HG03103 (cell line): ENCODE measurements around the gene WNT5B.
"Not testable (repeated sequence)": the region's sequence is repeated elsewhere in the genome, so short reads cannot be mapped to it uniquely, and the experiment has no call there.

Experiments used
- ATAC-seq: cut with Tn5 transposase; IDR thresholded peaks from one replicate; pipeline ENCODE4 v1.9.1; 2021; ENCODE audit warnings: low read depth; ENCODE audit not compliant: unreplicated experiment

WNT5B gene

GRCh38 chr12:1595690-1596347, 33.2 kb upstream of the WNT5B start:
- ATAC-seq = no peak

- ATAC-seq = no peak
These were observed 30.3 kb upstream of the WNT5B start for GRCh38 chr12:1598757-1599156.

- not testable (repeated sequence) for ATAC-seq
These were observed 26.3 kb upstream of the WNT5B start for GRCh38 chr12:1602706-1603105.

- ATAC-seq = no peak
These were observed 25.6 kb upstream of the WNT5B start for GRCh38 chr12:1603269-1603993.

GRCh38 chr12:1604464-1604863, 24.6 kb upstream of the WNT5B start:
- ATAC-seq = no peak

- peak; percentile 19 for ATAC-seq
These were observed 23.7 kb upstream of the WNT5B start for GRCh38 chr12:1605129-1606020.

- ATAC-seq = peak; percentile 50
These were observed 22.9 kb upstream of the WNT5B start for GRCh38 chr12:1606021-1606622.

- no peak for ATAC-seq
These were observed 20.9 kb upstream of the WNT5B start for GRCh38 chr12:1607940-1608712.

- ATAC-seq = no peak
These were observed 20.3 kb upstream of the WNT5B start for GRCh38 chr12:1608713-1609119.

GRCh38 chr12:1610072-1610643, 18.9 kb upstream of the WNT5B start:
- no peak for ATAC-seq

- no peak for ATAC-seq
These were observed 17.0 kb upstream of the WNT5B start for GRCh38 chr12:1611803-1612572.

GRCh38 chr12:1613860-1614259, 15.2 kb upstream of the WNT5B start:
- ATAC-seq = no peak

GRCh38 chr12:1614360-1614759, 14.7 kb upstream of the WNT5B start:
- no peak for ATAC-seq

GRCh38 chr12:1616233-1617066, 12.6 kb upstream of the WNT5B start:
- no peak for ATAC-seq

- ATAC-seq = no peak
These were observed 10.5 kb upstream of the WNT5B start for GRCh38 chr12:1618489-1618888.

GRCh38 chr12:1619159-1619558, 9.9 kb upstream of the WNT5B start:
- no peak for ATAC-seq

- no peak for ATAC-seq
These were observed 9.4 kb upstream of the WNT5B start for GRCh38 chr12:1619587-1619986.

GRCh38 chr12:1620092-1620491, 8.9 kb upstream of the WNT5B start:
- ATAC-seq = no peak
